Karpas-422 (cell line): ENCODE results near the gene STK40. TPM values are rescaled to one million over a fixed set of nuclear protein-coding genes. Genes with fewer than 3 reads are reported as not detected.

Experiments used
- DNase-seq: peaks from one replicate; pipeline ENCODE4 v3.0.0-alpha.2; 2015
- H2AFZ ChIP-seq: fragments of 200-600 bp; sonication (generic); 2 replicates; pipeline ENCODE4 v1.6.1; 2014; ENCODE audit warnings: antibody characterized with exemption, low read length, mixed read lengths
- H3K27ac ChIP-seq: fragments of 200-600 bp; sonication (generic); 2 replicates; pipeline ENCODE4 v1.5.1; 2014; ENCODE audit warnings: mild to moderate bottlenecking, low read length, moderate library complexity
- H3K27me3 ChIP-seq: fragments of 200-600 bp; sonication (generic); 2 replicates; pipeline ENCODE4 v1.6.1; 2014; ENCODE audit warnings: low read length, mixed read lengths
- H3K36me3 ChIP-seq: fragments of 200-600 bp; sonication (generic); 2 replicates; pipeline ENCODE4 v1.6.1; 2014; ENCODE audit warnings: low read length, mixed read lengths; ENCODE audit not compliant: insufficient read depth
- H3K4me1 ChIP-seq: fragments of 200-600 bp; sonication (generic); 2 replicates; pipeline ENCODE4 v1.6.1; 2014; ENCODE audit warnings: mild to moderate bottlenecking, low read length, mixed read lengths
- H3K4me2 ChIP-seq: fragments of 200-600 bp; sonication (generic); 2 replicates; pipeline ENCODE4 v1.6.1; 2014; ENCODE audit warnings: low read length, low read depth, mild to moderate bottlenecking; ENCODE audit not compliant: poor library complexity, severe bottlenecking
- H3K4me3 ChIP-seq: fragments of 200-600 bp; sonication (generic); 2 replicates; pipeline ENCODE4 v1.5.1; 2014; ENCODE audit warnings: mild to moderate bottlenecking, antibody characterized with exemption, low read length, mixed read lengths
- H3K79me2 ChIP-seq: fragments of 200-600 bp; sonication (generic); 2 replicates; pipeline ENCODE4 v1.6.1; 2014; ENCODE audit warnings: mild to moderate bottlenecking, low read length, mixed read lengths
- H3K9ac ChIP-seq: fragments of 200-600 bp; sonication (generic); 2 replicates; pipeline ENCODE4 v1.6.0; 2014; ENCODE audit warnings: low read length
- H3K9me2 ChIP-seq: fragments of 200-600 bp; sonication (generic), shearing (Covaris generic); replicated peaks from 2 replicates; pipeline ENCODE4 v1.6.0; 2014; ENCODE audit warnings: mild to moderate bottlenecking, low read length, moderate library complexity; ENCODE audit not compliant: insufficient read depth
- H3K9me3 ChIP-seq: fragments of 300-700, 200-600 bp; sonication (generic); 2 replicates; pipeline ENCODE4 v1.6.1; 2014; ENCODE audit warnings: low read length, mixed read lengths
- H4K20me1 ChIP-seq: fragments of 200-600 bp; sonication (generic); 2 replicates; pipeline ENCODE4 v1.6.1; 2014; ENCODE audit warnings: mild to moderate bottlenecking, antibody characterized with exemption, low read length, low read depth; ENCODE audit not compliant: insufficient read depth
- total RNA-seq: library from RNA; depleted of rRNA; stranded (reverse); fragments of >200 nt; shearing (Covaris generic); gene quantifications from 2 replicates; pipeline ENCODE4 v1.2.3, GENCODE V29; 2014; ENCODE audit warnings: low replicate concordance

The STK40 gene
- total RNA-seq, 1 experiment from 2014 or later, result 27.0 TPM

- Histone ChIP-seq H3K36me3 (no peaks in the 10 kb centered on the region), H3K4me3 (no peak overlapping the region), H4K20me1 (no peaks in the 10 kb centered on the region), H3K9ac (no peak overlapping the region), H3K9me2 (no peaks in the 10 kb centered on the region), H3K27ac (no peak overlapping the region), H3K79me2 (no peaks in the 10 kb centered on the region), H2AFZ (no peak overlapping the region), H3K4me2 (no peak overlapping the region), H3K4me1 (peaks cover under 1% of the 10 kb centered on the region), H3K9me3 (no peaks in the 10 kb centered on the region), H3K27me3 (no peaks in the 10 kb centered on the region)
- no peak for DNase-seq
Measured at GRCh38 chr1:36328088-36328480, 57.6 kb downstream of the STK40 start.

GRCh38 chr1:36327421-36328087, 58.2 kb downstream of the STK40 start:
- DNase-seq, result no peak
- H3K9ac ChIP-seq, result no peak overlapping the region
- no peak overlapping the region for H3K4me2 ChIP-seq

GRCh38 chr1:36326499-36326898, 59.2 kb downstream of the STK40 start:
- Histone ChIP-seq H3K9me3 (no peaks in the 10 kb centered on the region), H3K36me3 (no peaks in the 10 kb centered on the region), H3K79me2 (no peaks in the 10 kb centered on the region), H3K4me2 (no peak overlapping the region), H3K9me2 (no peaks in the 10 kb centered on the region), H3K27me3 (no peaks in the 10 kb centered on the region), H3K4me1 (peaks cover 15% of the 10 kb centered on the region), H3K27ac (no peak overlapping the region), H3K4me3 (no peak overlapping the region), H3K9ac (no peak overlapping the region), H4K20me1 (no peaks in the 10 kb centered on the region), H2AFZ (no peak overlapping the region)
- no peak for DNase-seq

More at GRCh38 chr1:36327421-36328087, 58.2 kb downstream of the STK40 start:
- H2AFZ ChIP-seq, result no peak overlapping the region
- no peaks in the 10 kb centered on the region for H4K20me1 ChIP-seq
- no peaks in the 10 kb centered on the region for H3K36me3 ChIP-seq
- H3K4me1 ChIP-seq, result peaks cover 6% of the 10 kb centered on the region
- H3K79me2 ChIP-seq, result no peaks in the 10 kb centered on the region
- H3K9me3 ChIP-seq, result no peaks in the 10 kb centered on the region
- H3K9me2 ChIP-seq, result no peaks in the 10 kb centered on the region
- no peak overlapping the region for H3K4me3 ChIP-seq
- no peak overlapping the region for H3K27ac ChIP-seq
- no peaks in the 10 kb centered on the region for H3K27me3 ChIP-seq

GRCh38 chr1:36324353-36324703, 61.4 kb downstream of the STK40 start:
- Histone ChIP-seq H3K9me2 (no peaks in the 10 kb centered on the region), H3K79me2 (no peaks in the 10 kb centered on the region), H3K9ac (no peak overlapping the region), H3K4me2 (no peak overlapping the region), H3K9me3 (no peaks in the 10 kb centered on the region), H3K36me3 (no peaks in the 10 kb centered on the region), H3K4me3 (no peak overlapping the region), H4K20me1 (no peaks in the 10 kb centered on the region), H3K4me1 (peaks cover 24% of the 10 kb centered on the region), H3K27me3 (no peaks in the 10 kb centered on the region), H2AFZ (no peak overlapping the region), H3K27ac (no peak overlapping the region)
- DNase-seq, result no peak

- H3K4me1 ChIP-seq, result peaks cover 24% of the 10 kb centered on the region
- H3K9ac ChIP-seq, result peak within 1 kb of the TSS; percentile 59
- H3K79me2 ChIP-seq, result no peaks in the 10 kb centered on the region
- H2AFZ ChIP-seq, result no peak within 1 kb of the TSS
- no peak within 1 kb of the TSS for H3K27ac ChIP-seq
- H3K36me3 ChIP-seq, result no peaks in the 10 kb centered on the region
- no peaks in the 10 kb centered on the region for H4K20me1 ChIP-seq
- H3K4me2 ChIP-seq, result peak within 1 kb of the TSS; percentile 74
- no peak for DNase-seq
- H3K9me3 ChIP-seq, result no peaks in the 10 kb centered on the region
- no peaks in the 10 kb centered on the region for H3K9me2 ChIP-seq
- H3K27me3 ChIP-seq, result no peaks in the 10 kb centered on the region
- H3K4me3 ChIP-seq, result peak within 1 kb of the TSS; percentile 63; the same call in 1 of the 2 replicates
Measured at GRCh38 chr1:36323636-36324352, 61.9 kb downstream of the STK40 start, which contains the start of gene EVA1B. EVA1B (minus strand) TSS chr1:36323645; CDS start chr1:36323037, 608 bp downstream.

- peaks cover 24% of the 10 kb centered on the region for H3K4me1 ChIP-seq
- no peaks in the 10 kb centered on the region for H3K27me3 ChIP-seq
- H3K4me2 ChIP-seq, result peak overlapping the region; percentile 74
- no peaks in the 10 kb centered on the region for H4K20me1 ChIP-seq
- H3K27ac ChIP-seq, result no peak overlapping the region
- no peaks in the 10 kb centered on the region for H3K9me3 ChIP-seq
- H3K4me3 ChIP-seq, result peak overlapping the region; percentile 63; the same call in 1 of the 2 replicates
- H2AFZ ChIP-seq, result no peak overlapping the region
- H3K79me2 ChIP-seq, result no peaks in the 10 kb centered on the region
- no peaks in the 10 kb centered on the region for H3K36me3 ChIP-seq
- H3K9ac ChIP-seq, result peak overlapping the region; percentile 59
- DNase-seq, result no peak
- no peaks in the 10 kb centered on the region for H3K9me2 ChIP-seq
Measured at GRCh38 chr1:36322786-36323635, 62.7 kb downstream of the STK40 start.

GRCh38 chr1:36322041-36322785, 63.5 kb downstream of the STK40 start:
- Histone ChIP-seq H3K4me2 (peak overlapping the region; percentile 74), H3K9me3 (no peaks in the 10 kb centered on the region), H3K9me2 (no peaks in the 10 kb centered on the region), H3K27ac (no peak overlapping the region), H4K20me1 (no peaks in the 10 kb centered on the region), H2AFZ (no peak overlapping the region), H3K36me3 (no peaks in the 10 kb centered on the region), H3K79me2 (no peaks in the 10 kb centered on the region), H3K27me3 (no peaks in the 10 kb centered on the region), H3K4me3 (peak overlapping the region; percentile 63; the same call in 1 of the 2 replicates), H3K9ac (no peak overlapping the region), H3K4me1 (peaks cover 24% of the 10 kb centered on the region)
- no peak for DNase-seq
